GM12878 (cell line): ENCODE measurements around the gene VASH2. TPM values are rescaled to one million over a fixed set of nuclear protein-coding genes. Genes with fewer than 3 reads are reported as not detected.

Experiments used
- ATF7 ChIP-seq: fragments of 450-650 bp; IDR thresholded peaks from 2 replicates; pipeline ENCODE4 v1.6.1; 2016; ENCODE audit warnings: low read depth, mild to moderate bottlenecking
- BCL3 ChIP-seq: IDR thresholded peaks from 2 replicates; pipeline ENCODE4 v1.6.1; 2011; ENCODE audit warnings: borderline replicate concordance, low read depth, mild to moderate bottlenecking, moderate library complexity, low read length; ENCODE audit not compliant: insufficient read depth, poor library complexity, severe bottlenecking
- CHD2 ChIP-seq: IDR thresholded peaks from 2 replicates; pipeline ENCODE4 v1.6.1; 2011; ENCODE audit warnings: low read depth, low read length, improper control_type of control experiment, borderline replicate concordance
- CREB1 ChIP-seq: IDR thresholded peaks from 2 replicates; pipeline ENCODE4 v1.6.1; 2012; ENCODE audit warnings: low read depth, mild to moderate bottlenecking, inconsistent platforms
- CREM ChIP-seq: IDR thresholded peaks from 2 replicates; pipeline ENCODE4 v1.6.1; 2014; ENCODE audit warnings: antibody characterized with exemption, low read depth
- CTCF ChIP-seq, 3 experiments: IDR thresholded peaks in 2 of 3; conservative IDR thresholded peaks in 1 of 3; 2 replicates each; pipeline ENCODE4 v1.5.1; 2011; ENCODE audit warnings: low read depth in 3 of 3, low read length in 3 of 3, mild to moderate bottlenecking in 3 of 3, control low read depth in 2 of 3, moderate library complexity in 2 of 3, inconsistent platforms in 1 of 3, mixed read lengths in 1 of 3; ENCODE audit not compliant: control insufficient read depth in 2 of 3, insufficient read depth in 1 of 3; ENCODE audit errors: extremely low read depth in 1 of 3
- GATAD2B ChIP-seq: fragments of 450-650 bp; conservative IDR thresholded peaks from 2 replicates; pipeline ENCODE4 v1.6.1; 2017; ENCODE audit warnings: low read depth, mild to moderate bottlenecking, moderate library complexity
- MAX ChIP-seq: IDR thresholded peaks from 2 replicates; pipeline ENCODE4 v1.6.1; 2012; ENCODE audit warnings: low read depth, low read length, improper control_type of control experiment
- MEF2A ChIP-seq: IDR thresholded peaks from 2 replicates; pipeline ENCODE4 v1.6.1; 2011; ENCODE audit warnings: low read depth, mild to moderate bottlenecking, low read length, moderate library complexity; ENCODE audit not compliant: insufficient read depth
- MEF2B ChIP-seq: fragments of 450-650 bp; IDR thresholded peaks from 2 replicates; pipeline ENCODE4 v1.6.1; 2018; ENCODE audit warnings: mild to moderate bottlenecking, moderate library complexity; ENCODE audit not compliant: partially characterized antibody, poor library complexity, severe bottlenecking
- MLLT1 ChIP-seq: fragments of 450-650 bp; IDR thresholded peaks from 2 replicates; pipeline ENCODE4 v1.6.1; 2016; ENCODE audit warnings: mild to moderate bottlenecking
- POLR2AphosphoS5 ChIP-seq: IDR thresholded peaks from 2 replicates; pipeline ENCODE4 v1.6.1; 2011; ENCODE audit warnings: mild to moderate bottlenecking, low read length, inconsistent platforms
- RAD51 ChIP-seq: fragments of 450-650 bp; IDR thresholded peaks from 2 replicates; pipeline ENCODE4 v1.6.1; 2016; ENCODE audit warnings: moderate library complexity, mild to moderate bottlenecking, inconsistent platforms
- TCF12 ChIP-seq: IDR thresholded peaks from 2 replicates; pipeline ENCODE4 v1.6.1; 2011; ENCODE audit warnings: low read depth, mild to moderate bottlenecking, low read length
- polyA plus RNA-seq, 11 experiments: library from polyadenylated mRNA; depleted of rRNA in 4 of 11; unstranded in 6 of 11; stranded (reverse) in 5 of 11; fragments of >200 nt; fragmentation: Nextera tagmentation in 4 of 11; fragmentation: Illumina TruSeq in 1 of 11; extraction: Ambion mirVana in 4 of 11; extraction: Trizol in 1 of 11; gene quantifications; 1 replicate in 1 of 11; 2 replicates in 10 of 11; pipeline versions ENCODE4 v1.2.1 to v1.2.3, GENCODE V29; 2011 to 2016; ENCODE audit warnings: inconsistent platforms in 2 of 11, missing spikeins in 2 of 11, low read depth in 1 of 11
- total RNA-seq, 4 experiments: library from RNA; depleted of rRNA in 3 of 4; stranded (reverse); fragments of >200 nt in 3 of 4; fragmentation: Illumina TruSeq in 1 of 4; extraction: Trizol in 1 of 4; gene quantifications; 2 replicates each; pipeline versions ENCODE4 v1.2.1 to v1.2.3, GENCODE V29; 2013 to 2021

The VASH2 gene
- total and polyA plus RNA-seq, 10 of the 15 experiments (the other 5 are each of a cell fraction or from before 2014, with no cell fraction given): 5.4 to 29.7 (median 21.7) TPM

- TF ChIP-seq MEF2B (peak; percentile 71), MEF2A (peak; percentile 65; the same call in 1 of the 2 replicates), TCF12 (peak; percentile 59; the same call in 1 of the 2 replicates), GATAD2B (peak; percentile 73; the same call in 1 of the 2 replicates), CREM (peak; percentile 70; the same call in 1 of the 2 replicates), CTCF (IDR thresholded peaks at IDR 0.05 in 2 of 3, conservative IDR thresholded peaks at IDR 0.05 in 1 of 3; ENCODE audit: control insufficient read depth in 2 of 3, extremely low read depth in 1 of 3, insufficient read depth in 1 of 3, low read depth in 3 of 3, low read length in 3 of 3) (peak in 1 of 3 experiments; percentile 7; a peak in 1 of 6 replicates), POLR2AphosphoS5 (no peak), BCL3 (peak; percentile 26), RAD51 (no peak), ATF7 (peak; percentile 88), CHD2 (peak; percentile 63; the same call in 1 of the 2 replicates), MAX (no peak), MLLT1 (no peak), CREB1 (no peak)
Observed at GRCh38 chr1:212958175-212958574, 7.8 kb downstream of the VASH2 start (continued).
